OCI-LY1 (cell line): ENCODE results near the gene SELENOW.

Experiments
- CTCF ChIP-seq: fragments of 200-600 bp; sonication (generic), shearing (Covaris generic); IDR thresholded peaks from 2 replicates; pipeline ENCODE4 v1.5.1; 2017; ENCODE audit warnings: mild to moderate bottlenecking, antibody characterized with exemption, low read length, moderate library complexity, mixed read lengths
- EZH2 ChIP-seq: fragments of 200-600 bp; sonication (generic), shearing (Covaris generic); IDR thresholded peaks from 2 replicates; pipeline ENCODE4 v1.8.0; 2017; ENCODE audit warnings: borderline replicate concordance, mixed run types, mild to moderate bottlenecking, antibody characterized with exemption, low read length, moderate library complexity, mixed read lengths

GRCh38 chr19:47786566-47786965 is 8.1 kb downstream of the SELENOW start:
- no peak for TF ChIP-seq EZH2
- TF ChIP-seq CTCF, result no peak
